Measurements from ENCODE around the gene ADGRD2. TPM values are rescaled to one million over a fixed set of nuclear protein-coding genes. Genes with fewer than 3 reads are reported as not detected.

Gene ADGRD2
- polyA plus RNA-seq, 2 of the 4 experiments (the other 2 are of a cell fraction): not detected

- Histone ChIP-seq H3K9me3 (no peaks in the 10 kb centered on the region), H3K4me3 (no peak overlapping the region), H3K4me1 (no peaks in the 10 kb centered on the region), H3K4me2 (no peak overlapping the region), H3K27ac (no peak overlapping the region)
- ChIA-PET POLR2A (interaction anchor here (0.6 kb wide), 1 partner anchor 17 kb away, joined by 5 read pairs; no protein-coding TSS in a partner anchor), CTCF (interaction anchor here (0.8 to 1.6 kb wide), 5 partner anchors 11 to 67 kb away, joined by 3 to 5 read pairs (median 4); partner anchors contain the start of gene PSMB7)
- ATAC-seq (no peak), FAIRE-seq (no peak), DNase-seq (ENCODE audit: low read depth in 1 of 2, low spot score in 1 of 2) (no peak)
- no peak for TF ChIP-seq MAX (IDR thresholded peaks at IDR 0.05)
- TF ChIP-seq PHF8 (IDR thresholded peaks at IDR 0.05; ENCODE audit: borderline replicate concordance, low read depth): no peak
- TF ChIP-seq MAFK (IDR thresholded peaks at IDR 0.05; ENCODE audit: partially characterized antibody): no peak
- no peak for TF ChIP-seq HEYL (CRISPR knock-in tag; IDR thresholded peaks at IDR 0.05)
- no peak for TF ChIP-seq GATA3 (IDR thresholded peaks at IDR 0.05; ENCODE audit: borderline replicate concordance)
- no peak for TF ChIP-seq RFX5 (IDR thresholded peaks at IDR 0.05)
- TF ChIP-seq SMC3 (IDR thresholded peaks at IDR 0.05): no peak
- TF ChIP-seq HOXB5 (CRISPR knock-in tag; IDR thresholded peaks at IDR 0.05): no peak
- no peak for TF ChIP-seq HOXA7 (CRISPR knock-in tag; IDR thresholded peaks at IDR 0.05)
- TF ChIP-seq POLR2A (IDR thresholded peaks at IDR 0.05; ENCODE audit: low read length): no peak
- no peak for TF ChIP-seq ZNF302 (CRISPR knock-in tag; IDR thresholded peaks at IDR 0.05)
- no peak for TF ChIP-seq CHD2 (IDR thresholded peaks at IDR 0.05; ENCODE audit: low read length, partially characterized antibody)
- no peak for TF ChIP-seq TP53 (CRISPR knock-in tag; IDR thresholded peaks at IDR 0.05)
- no peak for TF ChIP-seq CBX2 (IDR thresholded peaks at IDR 0.05; ENCODE audit: borderline replicate concordance, low read depth)
- no peak for TF ChIP-seq USF2 (IDR thresholded peaks at IDR 0.05)
- TF ChIP-seq ZSCAN20 (CRISPR knock-in tag; IDR thresholded peaks at IDR 0.05): no peak
- TF ChIP-seq EP300 (IDR thresholded peaks at IDR 0.05): no peak
- TF ChIP-seq HES2 (IDR thresholded peaks at IDR 0.05): no peak
- TF ChIP-seq NFE2L2 (conservative IDR thresholded peaks at IDR 0.05; ENCODE audit: low read length): no peak
- TF ChIP-seq BHLHE40 (IDR thresholded peaks at IDR 0.05; ENCODE audit: low read depth, low read length): no peak
- 71% methylated on average over 10 of the region's 13 CpGs for WGBS (ENCODE audit: missing lambda C conversion rate)
Observed at GRCh38 chr9:124470306-124470705, 20.1 kb downstream of the ADGRD2 start.

- CTCF ChIA-PET: interaction anchor here (0.9 to 1.6 kb wide), 4 partner anchors 11 to 66 kb away, joined by 3 to 5 read pairs (median 4); partner anchors contain the start of gene PSMB7
- no peak for ATAC-seq
- FAIRE-seq: no peak
- Histone ChIP-seq H3K4me3 (no peak overlapping the region), H3K9me3 (no peaks in the 10 kb centered on the region), H3K4me2 (no peak overlapping the region), H3K27ac (no peak overlapping the region), H3K4me1 (no peaks in the 10 kb centered on the region)
- no peak for TF ChIP-seq RNF2 (IDR thresholded peaks at IDR 0.05; ENCODE audit: borderline replicate concordance, low read depth)
- no peak for TF ChIP-seq ZFP36 (IDR thresholded peaks at IDR 0.05; ENCODE audit: borderline replicate concordance, partially characterized antibody)
- TF ChIP-seq MAZ (IDR thresholded peaks at IDR 0.05; ENCODE audit: borderline replicate concordance, low read depth, low read length): no peak
- TF ChIP-seq RARB (CRISPR knock-in tag; IDR thresholded peaks at IDR 0.05): no peak
- no peak for TF ChIP-seq NPAS2 (CRISPR knock-in tag; IDR thresholded peaks at IDR 0.05; ENCODE audit: borderline replicate concordance)
- TF ChIP-seq ZSCAN20 (CRISPR knock-in tag; IDR thresholded peaks at IDR 0.05): no peak
- no peak for TF ChIP-seq GATA3 (IDR thresholded peaks at IDR 0.05; ENCODE audit: borderline replicate concordance)
- TF ChIP-seq SMC3 (IDR thresholded peaks at IDR 0.05): no peak
- WGBS (ENCODE audit: missing lambda C conversion rate): 72% methylated on average over 7 of the region's 7 CpGs
- POLR2A ChIA-PET: no interaction called here
- no peak for DNase-seq (ENCODE audit: low read depth in 1 of 2, low spot score in 1 of 2)
Observed at GRCh38 chr9:124470726-124471125, 20.5 kb downstream of the ADGRD2 start.

GRCh38 chr9:124471761-124472160 lies 21.5 kb downstream of the ADGRD2 start:
- WGBS (ENCODE audit: missing lambda C conversion rate): 36% methylated on average over 8 of the region's 9 CpGs
- H3K4me2 ChIP-seq: no peak overlapping the region
- ATAC-seq (no peak), FAIRE-seq (no peak), DNase-seq (ENCODE audit: low read depth in 1 of 2, low spot score in 1 of 2) (no peak)
- H3K27ac ChIP-seq: no peak overlapping the region
- no peak overlapping the region for H3K4me3 ChIP-seq
- no peaks in the 10 kb centered on the region for H3K9me3 ChIP-seq
- CTCF ChIA-PET: interaction anchor here (1.0 to 1.2 kb wide), 3 partner anchors 8 to 64 kb away, joined by 3 to 4 read pairs (median 4); no protein-coding TSS in a partner anchor
- POLR2A ChIA-PET: no interaction called here
- H3K4me1 ChIP-seq: no peaks in the 10 kb centered on the region
- TF ChIP-seq NPAS2 (CRISPR knock-in tag; IDR thresholded peaks at IDR 0.05; ENCODE audit: borderline replicate concordance) (no peak), CHD4 (IDR thresholded peaks at IDR 0.05; ENCODE audit: borderline replicate concordance) (no peak), ESRRA (IDR thresholded peaks at IDR 0.05; ENCODE audit: borderline replicate concordance, low read length) (no peak), HDAC2 (IDR thresholded peaks at IDR 0.05) (no peak), PBX3 (IDR thresholded peaks at IDR 0.05) (no peak), TFCP2L1 (CRISPR knock-in tag; IDR thresholded peaks at IDR 0.05) (no peak), ELK1 (IDR thresholded peaks at IDR 0.05; ENCODE audit: low read depth, low read length) (no peak)
